Right lobe of liver (tissue), 4 donors: ENCODE results near the gene WT1.
"Not testable (repeated sequence)": the region's sequence is repeated elsewhere in the genome, so short reads cannot be mapped to it uniquely, and the experiment has no call there.

Experiments
- POLR2A ChIP-seq: fragments of 450-650 bp; IDR thresholded peaks from one replicate; pipeline ENCODE4 v1.6.1; 2017; ENCODE audit warnings: antibody characterized with exemption, mild to moderate bottlenecking
- TF ChIP-seq, protein P1 (sequence below), 4 donors: fragments of 200-600 bp in 3 of 4; fragments of 450-650 bp in 1 of 4; IDR thresholded peaks; one replicate each; pipeline versions ENCODE4 v1.5.1 to v1.8.0; 2016 to 2022; ENCODE audit warnings: antibody characterized with exemption in 4 of 4, mild to moderate bottlenecking in 2 of 4
- donor health status: DM: no; HTN: no; CAD: no.
- donor health status: DM: no; HTN: no; CAD: no.
- donor health status: DM: no; HTN: yes; CAD: no.

DNA sequence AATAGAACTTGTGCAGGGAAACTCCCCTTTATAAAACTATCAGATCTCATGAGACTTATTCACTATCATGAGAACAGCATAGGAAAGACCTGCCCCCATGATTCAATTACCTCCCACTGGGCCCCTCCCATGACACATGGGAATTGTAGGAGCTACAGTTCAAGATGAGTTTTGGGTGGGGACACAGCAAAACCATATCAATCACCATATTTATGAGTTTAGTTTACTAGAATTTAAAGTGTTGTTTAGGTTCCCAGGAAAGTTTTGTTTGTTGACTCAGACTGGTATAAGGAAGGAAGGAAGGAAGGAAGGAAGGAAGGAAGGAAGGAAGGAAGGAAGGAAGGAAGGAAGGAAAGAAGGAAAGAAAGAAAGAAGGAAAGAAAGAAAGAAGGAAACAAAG is 65.4 kb downstream of the WT1 start:
- TF ChIP-seq, protein P1, sequence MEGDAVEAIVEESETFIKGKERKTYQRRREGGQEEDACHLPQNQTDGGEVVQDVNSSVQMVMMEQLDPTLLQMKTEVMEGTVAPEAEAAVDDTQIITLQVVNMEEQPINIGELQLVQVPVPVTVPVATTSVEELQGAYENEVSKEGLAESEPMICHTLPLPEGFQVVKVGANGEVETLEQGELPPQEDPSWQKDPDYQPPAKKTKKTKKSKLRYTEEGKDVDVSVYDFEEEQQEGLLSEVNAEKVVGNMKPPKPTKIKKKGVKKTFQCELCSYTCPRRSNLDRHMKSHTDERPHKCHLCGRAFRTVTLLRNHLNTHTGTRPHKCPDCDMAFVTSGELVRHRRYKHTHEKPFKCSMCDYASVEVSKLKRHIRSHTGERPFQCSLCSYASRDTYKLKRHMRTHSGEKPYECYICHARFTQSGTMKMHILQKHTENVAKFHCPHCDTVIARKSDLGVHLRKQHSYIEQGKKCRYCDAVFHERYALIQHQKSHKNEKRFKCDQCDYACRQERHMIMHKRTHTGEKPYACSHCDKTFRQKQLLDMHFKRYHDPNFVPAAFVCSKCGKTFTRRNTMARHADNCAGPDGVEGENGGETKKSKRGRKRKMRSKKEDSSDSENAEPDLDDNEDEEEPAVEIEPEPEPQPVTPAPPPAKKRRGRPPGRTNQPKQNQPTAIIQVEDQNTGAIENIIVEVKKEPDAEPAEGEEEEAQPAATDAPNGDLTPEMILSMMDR (IDR thresholded peaks at IDR 0.05), result not testable (repeated sequence)
- not testable (repeated sequence) for TF ChIP-seq POLR2A
